SHP77 treated with DMSO at 0.1 percent for 48 hours (cell line): ENCODE results near the gene OXTR.

ENCODE experiments used
- DNase-seq: peaks from one replicate; lab custom pipeline; 2025; lab: John Stamatoyannopoulos, UW

Gene OXTR

DNA sequence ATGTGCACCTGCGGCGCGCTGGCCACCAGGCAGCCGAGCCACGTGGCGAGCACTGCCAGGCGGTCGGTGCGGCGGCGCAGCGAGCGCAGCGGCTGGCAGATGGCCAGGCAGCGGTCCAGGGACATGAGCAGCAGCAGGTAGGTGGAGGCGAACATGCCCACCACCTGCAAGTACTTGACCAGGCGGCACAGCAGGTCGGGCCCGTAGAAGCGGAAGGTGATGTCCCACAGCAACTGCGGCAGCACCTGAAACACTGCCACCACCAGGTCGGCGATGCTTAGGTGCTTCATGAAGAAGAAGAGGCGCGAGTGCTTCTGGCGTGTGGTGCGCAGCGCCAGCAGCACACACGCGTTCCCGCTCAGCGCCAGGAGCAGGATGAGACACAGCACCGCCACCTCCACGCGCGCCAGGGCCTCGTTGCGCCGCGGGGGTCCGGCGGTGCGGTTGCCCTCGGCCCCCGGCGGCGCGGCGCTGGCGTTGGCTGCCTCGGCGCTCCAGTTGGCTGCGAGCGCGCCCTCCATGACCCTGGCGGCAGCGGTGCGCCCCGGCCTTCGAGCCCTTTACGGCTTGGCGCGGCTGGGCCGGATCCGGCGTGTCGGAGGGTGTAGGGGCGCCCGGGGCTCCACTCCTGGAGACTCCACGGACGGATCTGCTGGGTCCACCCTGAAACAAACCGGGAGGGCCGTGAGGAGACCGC, 1.6 kb downstream of the OXTR start:
- no peak for DNase-seq

DNA sequence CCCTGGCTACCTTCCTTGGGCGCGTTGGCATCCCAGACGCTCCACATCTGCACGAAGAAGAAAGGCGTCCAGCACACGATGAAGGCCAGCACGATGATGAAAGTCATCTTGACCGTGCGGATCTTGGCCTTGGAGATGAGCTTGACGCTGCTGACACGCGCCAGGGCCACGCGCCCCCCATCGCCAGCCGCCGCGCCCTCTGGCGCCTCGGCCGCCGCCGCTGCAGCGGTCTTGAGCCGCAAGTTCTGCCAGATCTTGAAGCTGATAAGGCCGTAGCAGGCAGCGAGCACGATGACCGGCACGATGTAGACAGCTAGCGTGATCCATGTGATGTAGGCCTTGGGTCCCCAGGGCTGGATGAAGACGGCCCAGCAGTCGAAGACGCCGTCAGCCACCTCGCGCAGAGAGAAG, 2.2 kb downstream of the OXTR start:
- DNase-seq: no peak

DNA sequence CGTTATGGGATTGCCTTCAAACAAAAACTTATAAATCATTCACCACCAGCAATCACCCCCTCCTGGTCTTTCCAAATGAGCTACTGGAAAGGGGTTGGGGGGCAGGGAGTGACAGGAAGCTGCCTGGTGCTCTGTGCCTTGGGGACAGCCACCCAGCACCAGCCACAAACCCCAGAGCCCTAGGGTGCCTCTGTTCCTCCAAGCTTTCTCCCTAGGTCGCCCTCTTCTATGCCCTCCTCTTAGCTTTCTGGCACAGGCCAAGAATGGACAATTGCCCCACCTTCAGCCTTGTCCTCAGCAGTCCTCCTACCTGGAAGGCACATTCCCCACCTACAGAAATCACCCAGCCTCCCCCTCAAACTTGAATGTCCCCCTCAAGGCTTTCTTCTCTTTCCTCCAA, 3.3 kb downstream of the OXTR start:
- DNase-seq: no peak

DNA sequence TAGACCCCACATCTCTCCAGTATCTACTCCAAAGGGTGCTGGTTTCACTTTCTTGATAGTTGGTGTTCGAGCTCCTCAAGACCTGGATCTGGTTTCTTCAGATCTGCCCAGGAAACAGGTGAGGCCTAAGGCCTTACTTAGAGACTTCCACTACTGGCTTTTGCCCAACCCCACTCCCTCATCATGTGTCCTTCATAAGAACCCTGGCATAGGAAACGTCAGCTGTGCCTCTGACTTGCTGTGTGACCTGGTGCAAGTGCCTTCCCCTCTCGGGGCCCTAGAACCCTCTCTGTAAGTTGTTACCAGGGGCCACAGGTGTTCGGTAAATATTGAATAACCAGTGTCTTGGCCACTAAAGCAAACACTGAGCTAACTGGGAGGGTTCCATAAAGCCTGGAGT, 3.9 kb downstream of the OXTR start:
- DNase-seq: no peak

DNA sequence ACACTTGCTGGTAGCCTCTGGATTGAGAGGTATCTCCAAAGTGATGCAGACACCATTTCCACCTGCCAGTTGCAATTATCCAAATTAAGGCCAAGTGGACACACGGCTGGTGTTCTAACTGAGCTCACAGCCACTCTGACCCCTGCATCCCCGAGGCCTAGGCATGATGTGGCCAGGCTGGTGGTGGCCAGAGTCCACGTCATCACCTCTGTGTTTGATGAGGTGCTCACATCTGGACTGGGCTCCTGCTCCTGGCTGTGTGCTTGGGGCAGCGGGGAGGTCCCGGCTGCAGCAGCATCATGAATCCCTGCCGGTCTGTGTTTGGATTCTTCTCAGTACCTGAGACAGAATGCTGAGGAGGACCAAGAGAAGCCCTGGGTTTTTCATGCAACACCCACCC, 4.9 kb downstream of the OXTR start:
- DNase-seq: no peak

DNA sequence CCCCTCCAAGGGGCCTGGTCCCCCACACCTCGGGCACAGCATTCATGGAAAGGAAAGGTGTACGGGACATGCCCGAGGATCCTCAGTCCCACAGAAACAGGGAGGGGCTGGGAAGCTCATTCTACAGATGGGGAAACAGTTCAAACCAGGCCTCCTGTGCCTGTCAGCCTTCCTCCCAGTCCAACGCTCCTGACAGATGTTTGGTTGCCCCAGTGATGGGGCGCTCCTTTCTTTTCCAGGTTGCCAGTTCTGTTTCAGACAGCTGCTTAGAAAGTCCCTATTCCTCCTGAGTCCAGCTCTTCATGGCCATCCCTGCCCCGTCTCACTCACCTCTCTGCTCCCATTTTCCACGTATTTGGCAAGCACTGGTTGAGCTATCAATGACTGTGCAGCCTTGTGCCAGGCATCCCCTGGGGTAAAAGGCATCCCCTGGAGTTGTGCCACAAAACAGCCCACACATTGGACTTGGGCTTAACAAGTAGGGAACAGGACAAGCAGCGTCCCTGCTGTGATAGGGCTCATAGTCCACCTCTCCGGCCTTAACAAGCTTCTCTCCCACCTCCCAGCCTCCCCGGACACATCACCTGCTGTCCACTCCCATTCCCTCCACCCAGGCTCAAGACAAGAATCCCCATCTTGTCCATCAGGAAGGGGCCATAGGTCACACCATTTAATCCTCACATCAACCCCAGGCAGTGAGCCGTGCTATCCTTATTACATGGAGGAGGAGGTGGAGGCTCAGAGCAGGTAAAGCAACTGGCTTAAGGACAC, 6.6 kb downstream of the OXTR start:
- no peak for DNase-seq

DNA sequence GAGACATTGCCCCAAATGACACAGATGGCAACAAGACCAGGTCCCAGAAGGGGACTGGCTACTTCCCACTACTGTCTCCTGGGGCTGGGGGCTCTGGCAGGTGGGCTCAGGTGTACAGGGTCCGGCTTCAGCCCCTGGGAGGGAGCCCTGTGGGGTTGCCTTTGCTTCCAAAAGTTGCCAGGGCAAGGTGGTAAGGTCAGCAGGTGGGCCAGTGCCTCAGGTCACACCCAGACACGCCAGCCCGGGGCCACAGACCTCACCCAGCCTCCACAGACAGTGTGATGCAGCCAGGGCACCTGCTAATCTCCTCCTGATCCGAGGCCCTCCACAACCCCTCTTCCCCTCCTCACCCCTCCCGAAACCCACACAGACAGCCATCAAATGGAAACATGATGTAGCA, 7.5 kb downstream of the OXTR start:
- no peak for DNase-seq

DNA sequence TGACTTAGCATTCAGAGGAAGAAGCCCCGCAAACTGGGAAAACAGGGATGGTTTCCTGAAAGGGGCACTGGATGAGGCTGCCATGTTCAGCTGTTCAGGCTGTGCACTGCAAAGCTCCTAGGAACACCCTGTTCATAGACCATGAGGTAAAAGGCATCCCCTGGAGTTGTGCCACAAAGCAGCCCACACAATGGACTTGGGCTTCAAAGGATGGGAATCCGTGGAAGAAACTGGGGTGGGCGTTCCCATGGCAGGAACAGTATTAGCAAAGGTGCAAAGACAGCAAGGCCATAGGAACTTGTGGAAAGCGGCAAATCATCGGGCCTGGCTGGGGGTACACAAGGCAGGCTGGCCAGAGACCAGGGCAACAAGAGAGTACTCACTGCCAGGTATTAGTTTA, 8.9 kb downstream of the OXTR start:
- no peak for DNase-seq

DNA sequence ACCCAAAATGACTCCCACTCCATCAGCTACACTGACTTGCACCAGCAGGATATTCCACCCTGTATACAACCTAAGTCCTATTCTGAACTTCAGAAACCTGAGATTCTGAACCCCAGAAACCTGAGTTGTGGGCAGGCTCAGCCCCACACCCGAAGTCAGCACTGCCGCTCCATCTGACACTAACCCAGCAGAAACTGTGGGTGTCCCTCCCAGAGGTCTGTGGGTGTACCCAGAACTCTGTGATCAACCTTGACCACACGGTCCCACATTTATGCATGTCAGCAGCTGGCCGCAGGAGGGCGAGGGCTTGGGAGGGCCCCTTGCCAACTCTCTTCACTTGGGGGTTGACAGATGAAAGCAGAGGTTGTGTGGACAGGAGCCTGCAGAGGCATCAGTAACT, 9.3 kb downstream of the OXTR start:
- no peak for DNase-seq

DNA sequence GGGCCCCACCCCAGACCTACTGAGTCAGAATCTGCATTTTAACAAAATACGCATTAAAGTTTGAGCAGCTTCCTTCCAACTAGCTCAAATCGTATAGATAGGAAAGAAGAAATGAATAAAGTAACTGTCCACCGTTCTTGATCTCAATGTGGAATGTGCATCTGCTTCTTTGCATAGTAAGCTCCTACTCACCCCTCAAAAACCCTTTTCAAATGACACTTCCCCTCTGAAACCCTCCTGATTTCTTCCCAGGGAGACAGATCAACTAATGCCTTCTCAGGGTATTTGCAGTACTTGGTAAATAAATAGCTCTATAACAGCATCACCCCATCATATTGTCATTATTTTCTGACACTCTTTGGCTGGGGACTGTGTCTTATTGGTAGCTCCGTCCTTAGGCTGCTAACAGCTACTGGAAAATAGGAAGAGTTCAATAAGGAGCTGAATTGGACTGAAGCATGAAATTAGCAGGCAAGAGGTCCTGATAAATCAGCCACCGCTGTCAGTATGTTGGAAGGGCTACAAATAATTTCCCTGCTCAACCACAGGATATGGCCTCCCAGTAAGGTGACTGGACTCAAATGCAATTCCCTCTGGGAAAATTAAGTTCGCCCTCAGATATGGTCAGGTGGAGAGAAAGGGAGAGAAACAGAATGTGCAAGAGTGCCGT, 10.2 kb downstream of the OXTR start:
- no peak for DNase-seq

DNA sequence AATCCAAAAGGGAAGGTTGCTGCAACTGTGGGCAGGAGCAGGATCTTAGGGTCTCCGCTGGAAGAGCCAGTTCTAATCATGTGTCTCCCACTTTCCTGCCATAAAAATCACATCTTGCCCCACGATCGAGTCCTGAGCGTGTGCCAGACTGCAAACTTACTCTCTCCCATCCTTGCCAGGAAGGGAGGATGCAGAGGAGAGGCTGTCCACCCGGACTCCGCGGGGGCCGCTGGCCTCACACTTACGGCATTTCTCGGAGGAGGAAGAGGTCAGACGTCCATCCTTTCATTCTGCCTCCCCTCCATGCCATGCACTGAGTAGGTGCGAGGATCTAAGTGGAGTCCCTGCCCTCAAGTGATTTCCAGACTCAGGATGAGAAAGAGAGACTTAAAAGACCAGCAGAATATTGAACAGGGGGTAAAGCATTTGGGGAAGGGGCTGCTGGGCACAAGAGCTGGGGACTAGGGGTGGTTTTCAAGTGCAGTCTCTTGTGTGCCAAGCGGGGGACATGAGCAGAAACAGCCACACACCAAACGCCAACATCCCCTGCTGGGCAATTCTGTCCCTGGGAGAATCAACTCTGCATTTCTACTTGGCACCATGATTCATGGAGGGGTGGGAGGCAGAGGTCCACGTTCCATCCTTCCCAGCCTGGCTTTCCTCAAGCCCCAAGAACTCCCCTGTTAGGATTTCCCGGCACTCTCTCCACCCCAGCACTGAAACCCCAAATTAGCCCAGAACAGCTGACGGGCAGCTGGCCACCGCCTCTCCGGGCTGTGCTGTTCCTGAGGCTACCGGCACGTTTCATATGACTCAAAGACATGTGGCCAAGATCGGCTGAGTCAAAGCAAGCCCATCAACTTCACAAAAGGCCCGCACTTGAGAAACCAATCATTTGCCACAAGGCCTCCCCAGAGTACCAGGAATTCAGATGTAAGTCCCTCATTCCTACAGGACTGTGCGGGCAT, 11.6 kb downstream of the OXTR start:
- no peak for DNase-seq

DNA sequence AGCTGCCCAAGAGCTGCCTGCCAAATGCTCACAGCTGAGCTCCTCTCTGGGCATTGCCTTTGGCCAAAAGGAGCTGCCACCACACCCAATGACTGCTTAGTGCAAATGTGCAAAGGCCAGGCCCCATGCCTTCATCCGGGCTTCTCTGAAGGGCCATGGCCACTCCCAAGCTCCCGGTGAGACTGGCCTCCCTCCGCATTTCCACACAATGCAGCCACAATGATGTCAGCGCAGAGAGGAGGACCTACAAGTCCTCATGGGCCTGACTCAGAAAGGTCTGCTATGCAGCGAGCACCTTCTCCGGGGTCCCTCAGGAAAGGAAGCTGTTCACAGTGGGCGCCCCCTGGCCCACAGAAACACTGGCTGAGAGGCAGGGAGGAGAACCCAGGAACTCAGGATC, 12.7 kb downstream of the OXTR start:
- no peak for DNase-seq

DNA sequence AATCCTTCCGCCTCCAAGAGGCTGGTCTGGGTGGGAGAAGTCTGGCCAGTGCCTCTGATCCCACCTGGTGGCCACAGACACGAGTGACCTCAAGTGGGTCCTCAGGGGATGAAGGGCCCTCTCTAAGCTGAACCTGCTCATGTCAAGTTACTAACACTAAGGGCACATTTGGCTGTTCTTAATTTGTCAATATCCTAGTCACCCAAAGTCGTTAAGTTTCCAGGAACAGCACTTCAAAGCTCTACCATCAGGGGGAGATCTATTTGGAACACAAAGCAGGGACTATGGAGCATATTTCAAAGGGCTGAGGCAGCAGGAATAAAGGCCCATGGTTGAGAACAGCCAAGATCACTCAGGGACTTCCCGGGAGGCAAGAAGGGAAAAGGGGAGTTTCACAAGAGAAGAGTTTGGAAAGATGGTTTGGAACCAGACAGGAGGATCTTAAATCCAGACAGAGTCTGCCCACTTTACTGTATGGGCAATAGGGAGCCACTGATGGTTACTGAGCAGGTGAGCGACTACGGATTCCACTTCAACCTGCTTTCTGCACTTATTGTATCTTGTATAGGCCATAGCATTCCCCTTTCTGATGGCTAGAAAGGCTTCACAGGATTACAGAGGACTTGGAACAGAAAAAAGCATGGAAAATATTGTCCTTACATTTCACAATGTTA, 13.7 kb downstream of the OXTR start:
- no peak for DNase-seq

DNA sequence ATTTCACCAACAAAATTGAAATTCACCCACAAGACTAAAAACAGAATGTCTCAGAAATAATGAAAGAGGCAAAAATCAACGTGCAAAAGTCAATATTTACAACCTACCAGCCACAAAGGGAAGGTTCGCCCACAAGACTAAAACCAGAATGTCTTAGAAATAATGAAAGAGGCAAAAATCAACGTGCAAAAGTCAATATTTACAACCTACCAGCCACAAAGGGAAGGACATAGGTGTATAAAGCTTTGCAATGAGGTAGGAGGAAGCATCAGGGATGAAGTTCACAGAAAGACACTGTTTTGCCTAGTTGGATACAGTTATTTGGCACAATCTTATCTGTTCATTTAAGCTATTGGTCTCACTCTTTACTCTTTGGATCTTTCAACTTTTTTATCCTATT, 14.3 kb downstream of the OXTR start:
- DNase-seq: no peak

DNA sequence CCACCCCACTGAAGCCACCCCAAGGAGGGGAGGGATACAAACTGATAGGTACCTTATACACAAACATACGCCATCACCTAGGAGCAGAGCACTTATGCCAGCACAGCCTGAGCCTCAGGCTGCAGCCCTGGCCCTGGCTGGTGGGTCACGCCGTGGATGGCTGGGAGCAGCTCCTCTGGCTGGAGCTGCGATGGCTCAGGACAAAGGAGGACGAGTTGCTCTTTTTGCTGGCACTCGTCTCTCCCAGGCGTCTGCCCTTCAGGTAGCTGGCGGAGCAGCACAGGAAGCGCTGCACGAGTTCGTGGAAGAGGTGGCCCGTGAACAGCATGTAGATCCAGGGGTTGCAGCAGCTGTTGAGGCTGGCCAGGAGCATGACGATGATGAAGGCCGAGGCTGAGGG, 16.6 kb downstream of the OXTR start:
- no peak for DNase-seq

DNA sequence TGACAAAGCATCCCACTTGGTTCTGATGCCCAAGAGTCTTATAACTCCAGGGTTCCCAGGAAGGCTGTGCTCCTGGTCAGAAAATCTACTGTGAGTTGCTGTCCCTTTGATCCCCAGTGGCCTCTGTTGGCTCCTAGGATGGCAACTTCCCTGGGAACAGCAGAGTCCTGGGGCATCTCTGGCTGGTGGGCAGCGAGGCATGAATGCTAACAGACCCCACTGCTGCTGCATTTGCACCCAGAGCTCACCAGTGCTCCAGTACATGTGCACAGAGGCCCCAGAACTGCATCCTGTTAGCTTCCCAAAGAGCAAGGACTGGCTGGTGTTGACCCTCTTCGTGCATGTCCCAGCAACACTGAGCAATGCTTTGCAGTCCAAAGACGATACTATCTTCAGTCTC, 20.1 kb downstream of the OXTR start:
- no peak for DNase-seq

DNA sequence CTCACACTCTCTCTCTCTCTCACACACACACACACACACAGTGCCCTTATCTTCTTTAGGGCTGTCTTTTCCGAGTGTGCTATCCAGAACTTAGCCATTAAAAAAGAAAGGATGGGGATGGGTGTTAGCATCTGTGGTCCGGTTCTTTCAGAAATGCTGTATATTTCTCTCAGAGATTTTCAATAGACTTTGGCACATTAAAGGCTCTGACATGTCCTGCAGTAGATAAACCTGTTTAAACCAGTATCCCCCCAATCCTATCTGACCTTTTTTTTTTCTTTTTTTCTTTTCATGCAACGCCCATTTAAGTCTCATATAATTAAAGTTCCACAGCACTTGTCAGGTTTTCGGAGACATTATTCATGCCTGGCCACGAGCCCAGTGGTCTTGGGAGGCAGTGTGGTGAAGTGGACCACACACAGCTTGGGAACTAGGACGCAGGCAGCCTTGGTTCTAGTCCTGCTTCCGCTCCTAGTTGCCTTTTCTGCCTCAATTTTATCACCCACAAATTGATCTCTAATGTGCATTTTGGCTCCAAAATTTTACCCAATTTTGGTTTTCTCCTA, 22.6 kb downstream of the OXTR start:
- no peak for DNase-seq

DNA sequence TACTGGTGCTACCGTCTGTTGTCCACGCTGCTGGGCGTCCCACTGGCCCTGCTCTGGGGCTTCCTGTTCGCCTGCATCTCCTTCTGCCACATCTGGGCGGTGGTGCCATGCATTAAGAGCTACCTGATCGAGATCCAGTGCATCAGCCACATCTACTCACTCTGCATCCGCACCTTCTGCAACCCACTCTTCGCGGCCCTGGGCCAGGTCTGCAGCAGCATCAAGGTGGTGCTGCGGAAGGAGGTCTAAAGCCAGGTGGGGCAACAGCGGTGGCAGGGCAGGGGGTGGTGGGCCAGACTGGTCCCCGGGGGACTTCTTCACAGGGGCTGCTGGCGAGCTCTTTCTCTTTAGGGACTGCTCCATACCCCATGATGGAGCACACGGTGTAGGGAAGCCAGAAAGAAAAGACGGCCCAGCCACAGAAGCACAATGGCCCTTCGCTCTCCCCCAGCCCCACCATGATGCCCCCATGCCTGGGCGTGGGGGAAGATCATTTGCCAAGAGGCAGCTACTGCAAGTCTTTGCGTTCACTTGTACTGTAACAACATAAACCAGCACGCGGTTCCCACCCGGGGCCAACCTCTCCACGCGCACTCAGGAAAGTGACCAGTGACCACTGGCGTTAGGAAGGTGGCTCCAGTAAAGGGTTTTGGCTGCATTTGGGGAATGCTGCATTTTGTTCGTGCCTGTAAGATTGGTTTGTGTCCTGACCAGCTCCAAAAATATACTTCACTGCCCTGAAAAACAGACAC, 23.6 kb downstream of the OXTR start:
- no peak for DNase-seq

DNA sequence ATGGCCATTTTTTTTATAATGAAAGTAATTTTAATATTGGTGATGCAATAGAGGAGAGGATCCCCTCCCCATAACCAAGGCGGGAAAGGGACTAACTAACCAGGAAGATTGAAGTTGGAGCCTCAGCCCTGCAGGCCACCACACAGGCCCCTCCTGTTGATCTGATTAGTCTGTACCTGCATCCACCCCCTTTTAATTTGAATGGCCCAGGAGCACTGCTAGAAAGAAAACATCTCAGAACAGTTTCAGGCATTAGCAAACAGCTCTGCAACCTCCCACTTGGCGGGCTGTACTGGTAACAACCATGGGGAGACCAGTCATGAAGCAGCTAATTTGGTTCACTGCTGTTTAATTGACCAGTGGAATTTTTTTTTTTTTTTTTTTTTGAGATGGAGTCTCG, 25.5 kb downstream of the OXTR start:
- no peak for DNase-seq

DNA sequence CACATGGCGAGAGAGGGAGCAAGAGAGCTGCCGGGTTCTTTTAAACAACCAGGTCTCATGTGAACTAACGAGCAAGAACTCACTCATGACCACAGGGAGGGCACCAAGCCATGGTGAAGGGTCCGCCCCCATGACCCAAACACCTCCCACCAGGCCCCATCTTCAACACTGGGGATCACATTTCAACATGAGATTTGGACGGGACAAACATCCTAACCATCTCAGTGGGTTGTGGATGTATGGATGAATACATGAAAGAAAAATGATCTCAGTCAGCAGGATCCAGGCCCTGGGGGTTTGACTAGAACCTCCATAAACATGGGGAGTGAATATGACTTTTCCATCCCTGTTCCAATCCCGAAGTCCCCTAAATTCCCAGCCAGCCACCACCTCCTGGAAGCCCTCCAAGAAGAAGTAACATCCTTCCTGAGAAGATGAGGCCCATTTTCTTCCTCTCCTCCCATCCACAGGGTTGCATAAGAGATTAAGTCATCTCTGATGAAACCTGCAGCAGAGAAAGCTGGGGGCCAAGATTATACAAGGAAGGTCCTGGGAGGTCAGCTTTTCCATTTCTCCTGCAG, 26.3 kb downstream of the OXTR start:
- no peak for DNase-seq
